MM.1S (cell line): ENCODE measurements around the gene PRCP.

Source experiments
- DNase-seq: peaks from one replicate; pipeline ENCODE4 v3.0.0-alpha.2; 2015
- H2AFZ ChIP-seq: fragments of 300-600 bp; sonication (generic); 2 replicates; pipeline ENCODE4 v1.6.0; 2016; ENCODE audit warnings: antibody characterized with exemption, low read length
- H3F3A ChIP-seq: fragments of 300-600 bp; sonication (generic); 2 replicates; pipeline ENCODE4 v1.6.1; 2016; ENCODE audit warnings: mild to moderate bottlenecking, antibody characterized with exemption, low read length, moderate library complexity, mixed read lengths; ENCODE audit not compliant: insufficient read depth
- H3K27ac ChIP-seq: fragments of 300-600 bp; sonication (generic); 2 replicates; pipeline ENCODE4 v1.5.1; 2016; ENCODE audit warnings: mild to moderate bottlenecking, low read length
- H3K27me3 ChIP-seq: fragments of 300-600 bp; sonication (generic); replicated peaks from 2 replicates; pipeline ENCODE4 v1.6.0; 2016; ENCODE audit warnings: low read length; ENCODE audit not compliant: insufficient read depth
- H3K36me3 ChIP-seq: fragments of 300-600 bp; sonication (generic); replicated peaks from 2 replicates; pipeline ENCODE4 v1.6.1; 2016; ENCODE audit warnings: mild to moderate bottlenecking, low read length, mixed read lengths; ENCODE audit not compliant: insufficient read depth
- H3K4me1 ChIP-seq: fragments of 300-600 bp; sonication (generic); 2 replicates; pipeline ENCODE4 v1.6.1; 2016; ENCODE audit warnings: low read length, mixed read lengths
- H3K4me2 ChIP-seq: fragments of 300-600 bp; sonication (generic); 2 replicates; pipeline ENCODE4 v1.6.0; 2016; ENCODE audit warnings: low read depth, low read length
- H3K4me3 ChIP-seq: fragments of 300-600 bp; sonication (generic); 2 replicates; pipeline ENCODE4 v1.5.1; 2016; ENCODE audit warnings: low read length, mixed read lengths
- H3K79me2 ChIP-seq: fragments of 300-600 bp; sonication (generic); 2 replicates; pipeline ENCODE4 v1.6.1; 2016; ENCODE audit warnings: mixed run types, low read length, mixed read lengths
- H3K9ac ChIP-seq: fragments of 300-600 bp; sonication (generic); 2 replicates; pipeline ENCODE4 v1.6.1; 2016; ENCODE audit warnings: low read length, mixed read lengths
- H3K9me2 ChIP-seq: fragments of 300-600 bp; sonication (generic); replicated peaks from 2 replicates; pipeline ENCODE4 v1.6.1; 2016; ENCODE audit warnings: mild to moderate bottlenecking, low read length, mixed read lengths; ENCODE audit not compliant: insufficient read depth
- H3K9me3 ChIP-seq: fragments of 300-600 bp; sonication (generic); replicated peaks from 2 replicates; pipeline ENCODE4 v1.6.1; 2016; ENCODE audit warnings: mild to moderate bottlenecking, low read length, mixed read lengths; ENCODE audit not compliant: insufficient read depth
- H4K20me1 ChIP-seq: fragments of 300-600 bp; sonication (generic); 2 replicates; pipeline ENCODE4 v1.6.1; 2016; ENCODE audit warnings: mild to moderate bottlenecking, low read length, moderate library complexity, mixed read lengths; ENCODE audit not compliant: insufficient read depth
- CTCF ChIP-seq: fragments of 300-600 bp; sonication (generic); IDR thresholded peaks from 2 replicates; pipeline ENCODE4 v1.5.1; 2016; ENCODE audit warnings: antibody characterized with exemption, low read length, mixed read lengths
- EZH2 ChIP-seq: fragments of 300-600 bp; sonication (generic); optimal IDR thresholded peaks from 2 replicates; pipeline ENCODE3; 2017; ENCODE audit warnings: low read depth, mild to moderate bottlenecking, antibody characterized with exemption, low read length, mixed read lengths
- EZH2phosphoT487 ChIP-seq: fragments of 300-600 bp; sonication (generic); IDR thresholded peaks from 2 replicates; pipeline ENCODE4 v1.6.1; 2018; ENCODE audit warnings: antibody characterized with exemption, low read length

The PRCP gene

GRCh38 chr11:82892611-82893169 is 7.5 kb downstream of the PRCP start:
- H3K4me2 ChIP-seq, result no peak overlapping the region
- TF ChIP-seq CTCF (no peak), EZH2phosphoT487 (no peak), EZH2 (no peak)
- no peak for DNase-seq
- no peaks in the 10 kb centered on the region for H3K9me3 ChIP-seq
- H3K27me3 ChIP-seq, result no peaks in the 10 kb centered on the region
- no peak overlapping the region for H3K27ac ChIP-seq
- H3K4me3 ChIP-seq, result no peak overlapping the region
- no peaks in the 10 kb centered on the region for H3F3A ChIP-seq
- H3K4me1 ChIP-seq, result peaks cover 9% of the 10 kb centered on the region; the same call in 1 of the 2 replicates
- no peaks in the 10 kb centered on the region for H3K9me2 ChIP-seq
- H4K20me1 ChIP-seq, result no peaks in the 10 kb centered on the region
- H3K36me3 ChIP-seq, result no peaks in the 10 kb centered on the region
- 0 out of 2 replicates have a peak, but pooled peaks cover 8% of the 10 kb centered on the region for H3K79me2 ChIP-seq
- H3K9ac ChIP-seq, result no peak overlapping the region
- no peak overlapping the region for H2AFZ ChIP-seq

- no peak for TF ChIP-seq CTCF
- TF ChIP-seq EZH2, result no peak
- no peak for TF ChIP-seq EZH2phosphoT487
- Histone ChIP-seq H3K9ac (no peak overlapping the region), H3K27ac (no peak overlapping the region), H3K4me2 (no peak overlapping the region), H3K9me3 (no peaks in the 10 kb centered on the region), H3K27me3 (no peaks in the 10 kb centered on the region), H3K4me1 (peaks cover 8% of the 10 kb centered on the region; the same call in 1 of the 2 replicates), H3K4me3 (no peak overlapping the region), H3K79me2 (0 out of 2 replicates have a peak, but pooled peaks cover 4% of the 10 kb centered on the region), H3K36me3 (no peaks in the 10 kb centered on the region), H2AFZ (no peak overlapping the region), H3K9me2 (no peaks in the 10 kb centered on the region), H3F3A (no peaks in the 10 kb centered on the region), H4K20me1 (no peaks in the 10 kb centered on the region)
- no peak for DNase-seq
These were observed 9.3 kb downstream of the PRCP start for GRCh38 chr11:82890936-82891335.

- no peaks in the 10 kb centered on the region for H3F3A ChIP-seq
These were observed 10.3 kb downstream of the PRCP start for GRCh38 chr11:82890002-82890341.

More at GRCh38 chr11:82890002-82890341, 10.3 kb downstream of the PRCP start:
- H3K4me3 ChIP-seq, result no peak overlapping the region
- H3K4me2 ChIP-seq, result no peak overlapping the region
- H3K9me2 ChIP-seq, result no peaks in the 10 kb centered on the region
- no peak overlapping the region for H3K27ac ChIP-seq
- no peaks in the 10 kb centered on the region for H3K36me3 ChIP-seq
- no peaks in the 10 kb centered on the region for H4K20me1 ChIP-seq
- no peak for DNase-seq
- no peaks in the 10 kb centered on the region for H3K9me3 ChIP-seq
- no peak overlapping the region for H2AFZ ChIP-seq
- H3K79me2 ChIP-seq, result 0 out of 2 replicates have a peak, but pooled peaks cover 4% of the 10 kb centered on the region
- H3K4me1 ChIP-seq, result no peaks in the 10 kb centered on the region
- TF ChIP-seq CTCF (no peak), EZH2phosphoT487 (no peak), EZH2 (no peak)
- H3K27me3 ChIP-seq, result no peaks in the 10 kb centered on the region
- no peak overlapping the region for H3K9ac ChIP-seq
